ENCODE results near the gene FAM219A. TPM values are rescaled to one million over a fixed set of nuclear protein-coding genes. Genes with fewer than 3 reads are reported as not detected.

Gene FAM219A
- total RNA-seq, 2 experiments from 2014 or later = 6.5 to 12.7 TPM

DNA sequence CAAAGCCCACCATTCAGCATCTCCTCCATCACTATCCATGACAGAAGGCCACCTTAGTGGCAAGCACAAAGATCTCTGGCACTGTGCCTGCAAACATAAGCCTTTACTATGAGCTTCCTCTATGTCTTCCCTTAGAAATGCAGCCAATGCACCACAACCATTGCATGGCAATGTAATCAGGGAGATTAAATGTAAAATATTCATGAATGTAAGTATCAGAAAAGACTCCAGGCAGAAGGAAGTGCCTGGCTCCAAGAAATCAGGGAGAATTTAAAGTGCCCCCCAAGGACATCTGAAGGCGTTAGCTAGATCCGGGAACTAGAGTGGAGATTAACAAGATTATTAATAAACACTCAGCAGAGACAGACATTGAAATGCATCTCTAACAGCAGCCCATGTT, 49.2 kb downstream of the FAM219A start:
- Histone ChIP-seq H3K4me3 (ENCODE audit: low read depth, low read length, poor library complexity, severe bottlenecking) (no peak overlapping the region), H4K20me1 (ENCODE audit: insufficient read depth, low read length) (no peaks in the 10 kb centered on the region), H2AFZ (ENCODE audit: low read length) (no peak overlapping the region), H3K79me2 (ENCODE audit: insufficient read depth, low read depth, low read length) (no peaks in the 10 kb centered on the region), H3K4me1 (ENCODE audit: insufficient read depth, low read length, poor library complexity, severe bottlenecking) (no peaks in the 10 kb centered on the region), H3K36me3 (ENCODE audit: insufficient read depth, low read length) (no peaks in the 10 kb centered on the region), H3K4me2 (ENCODE audit: low read length) (no peak overlapping the region), H3K27ac (ENCODE audit: low read depth, low read length, poor library complexity, severe bottlenecking) (no peak overlapping the region), H3K9me3 (ENCODE audit: low read length) (no peaks in the 10 kb centered on the region), H3K9me2 (ENCODE audit: insufficient read depth, low read length) (no peaks in the 10 kb centered on the region)
- no peak for DNase-seq (ENCODE audit: low spot score)
- TF ChIP-seq CTCF (conservative IDR thresholded peaks at IDR 0.05; ENCODE audit: low read length) = no peak
- BruUV-seq (replicated peaks) = no TSS peak
- ChIA-PET CTCF (ENCODE audit: unreplicated experiment) (no interaction called here), POLR2A (no interaction called here)
- intact Hi-C loops (cut with micrococcal nuclease; ENCODE audit: unreplicated experiment) = loop anchor here (5.0 kb wide), 1 partner anchor 138 kb away; no protein-coding TSS in a partner anchor

- no peaks in the 10 kb centered on the region for H3K4me1 ChIP-seq (ENCODE audit: insufficient read depth, low read length, poor library complexity, severe bottlenecking)
- H3K36me3 ChIP-seq (ENCODE audit: insufficient read depth, low read length) = no peaks in the 10 kb centered on the region
- no peaks in the 10 kb centered on the region for H3K79me2 ChIP-seq (ENCODE audit: insufficient read depth, low read depth, low read length)
- no peak overlapping the region for H2AFZ ChIP-seq (ENCODE audit: low read length)
- no TSS peak for BruUV-seq (replicated peaks)
- no peak overlapping the region for H3K4me3 ChIP-seq (ENCODE audit: low read depth, low read length, poor library complexity, severe bottlenecking)
- no peaks in the 10 kb centered on the region for H4K20me1 ChIP-seq (ENCODE audit: insufficient read depth, low read length)
- intact Hi-C loops (cut with micrococcal nuclease; ENCODE audit: unreplicated experiment) = loop anchor here (5.0 kb wide), 1 partner anchor 139 kb away; no protein-coding TSS in a partner anchor
- H3K9me3 ChIP-seq (ENCODE audit: low read length) = no peaks in the 10 kb centered on the region
- POLR2A ChIA-PET = no interaction called here
- H3K4me2 ChIP-seq (ENCODE audit: low read length) = no peak overlapping the region
- no peak for DNase-seq (ENCODE audit: low spot score)
- CTCF ChIA-PET (ENCODE audit: unreplicated experiment) = no interaction called here
- TF ChIP-seq CTCF (conservative IDR thresholded peaks at IDR 0.05; ENCODE audit: low read length) (no peak), EZH2phosphoT487 (IDR thresholded peaks at IDR 0.05; ENCODE audit: borderline replicate concordance, low read depth, low read length) (no peak)
- H3K9me2 ChIP-seq (ENCODE audit: insufficient read depth, low read length) = no peaks in the 10 kb centered on the region
- no peak overlapping the region for H3K27ac ChIP-seq (ENCODE audit: low read depth, low read length, poor library complexity, severe bottlenecking)
Observed at GRCh38 chr9:34408173-34408572, 50.2 kb downstream of the FAM219A start.

- POLR2A ChIA-PET = no interaction called here
- no peak overlapping the region for H3K4me2 ChIP-seq (ENCODE audit: low read length)
- H3K4me3 ChIP-seq (ENCODE audit: low read depth, low read length, poor library complexity, severe bottlenecking) = no peak overlapping the region
- BruUV-seq (replicated peaks) = no TSS peak
- no peak overlapping the region for H2AFZ ChIP-seq (ENCODE audit: low read length)
- H3K36me3 ChIP-seq (ENCODE audit: insufficient read depth, low read length) = no peaks in the 10 kb centered on the region
- no peaks in the 10 kb centered on the region for H4K20me1 ChIP-seq (ENCODE audit: insufficient read depth, low read length)
- intact Hi-C loops (cut with micrococcal nuclease; ENCODE audit: unreplicated experiment) = loop anchor here (5.0 kb wide), 1 partner anchor 141 kb away; no protein-coding TSS in a partner anchor
- H3K9me2 ChIP-seq (ENCODE audit: insufficient read depth, low read length) = no peaks in the 10 kb centered on the region
- CTCF ChIA-PET (ENCODE audit: unreplicated experiment) = no interaction called here
- no peak for DNase-seq (ENCODE audit: low spot score)
- no peaks in the 10 kb centered on the region for H3K79me2 ChIP-seq (ENCODE audit: insufficient read depth, low read depth, low read length)
- no peak overlapping the region for H3K27ac ChIP-seq (ENCODE audit: low read depth, low read length, poor library complexity, severe bottlenecking)
- no peak for TF ChIP-seq EZH2phosphoT487 (IDR thresholded peaks at IDR 0.05; ENCODE audit: borderline replicate concordance, low read depth, low read length)
- no peak for TF ChIP-seq CTCF (conservative IDR thresholded peaks at IDR 0.05; ENCODE audit: low read length)
- H3K9me3 ChIP-seq (ENCODE audit: low read length) = no peaks in the 10 kb centered on the region
- no peaks in the 10 kb centered on the region for H3K4me1 ChIP-seq (ENCODE audit: insufficient read depth, low read length, poor library complexity, severe bottlenecking)
Observed at GRCh38 chr9:34406219-34406618, 52.2 kb downstream of the FAM219A start.
